Trophoblast cell (in vitro differentiated cells and primary cell): ENCODE data around the gene TM9SF1.
A peak's percentile ranks its signal among the peaks of the same experiment; 100 is the strongest.

ENCODE experiments used
- DNase-seq, 2 donors: peaks; one replicate each; pipeline ENCODE4 v3.0.0-alpha.2; 2016
- H2AFZ ChIP-seq: 2 replicates; pipeline ENCODE4 v1.6.1; 2013; ENCODE audit warnings: low read length, moderate library complexity, mild to moderate bottlenecking; ENCODE audit not compliant: insufficient read depth, poor library complexity
- H2AK5ac ChIP-seq: 2 replicates; pipeline ENCODE4 v1.6.1; 2013; ENCODE audit warnings: mild to moderate bottlenecking, low read length
- H2BK120ac ChIP-seq: 2 replicates; pipeline ENCODE4 v1.6.1; 2013; ENCODE audit warnings: low read length, mild to moderate bottlenecking, moderate library complexity; ENCODE audit not compliant: insufficient read depth, poor library complexity
- H2BK12ac ChIP-seq: 2 replicates; pipeline ENCODE4 v1.6.1; 2013; ENCODE audit warnings: mild to moderate bottlenecking, low read length, moderate library complexity
- H2BK5ac ChIP-seq: 2 replicates; pipeline ENCODE4 v1.6.1; 2013; ENCODE audit warnings: low read length, low read depth, moderate library complexity, mild to moderate bottlenecking; ENCODE audit not compliant: poor library complexity
- H3K14ac ChIP-seq: 2 replicates; pipeline ENCODE4 v1.6.1; 2013; ENCODE audit warnings: mild to moderate bottlenecking, low read length
- H3K18ac ChIP-seq: 2 replicates; pipeline ENCODE4 v1.6.1; 2013; ENCODE audit warnings: mild to moderate bottlenecking, low read length
- H3K23ac ChIP-seq: 2 replicates; pipeline ENCODE4 v1.6.1; 2013; ENCODE audit warnings: low read length
- H3K27ac ChIP-seq: 2 replicates; pipeline ENCODE4 v1.5.1; 2013; ENCODE audit warnings: low read depth, mild to moderate bottlenecking, inconsistent platforms, low read length, moderate library complexity
- H3K27me3 ChIP-seq: 2 replicates; pipeline ENCODE4 v1.6.1; 2013; ENCODE audit warnings: inconsistent platforms, mild to moderate bottlenecking, low read length, moderate library complexity; ENCODE audit not compliant: insufficient read depth
- H3K36me3 ChIP-seq, 2 experiments: 1 replicate in 1 of 2; 2 replicates in 1 of 2; pipeline ENCODE4 v1.6.1; 2013; ENCODE audit warnings: low read length in 2 of 2, mild to moderate bottlenecking in 2 of 2, moderate library complexity in 1 of 2; ENCODE audit not compliant: insufficient read depth in 2 of 2, control insufficient read depth in 1 of 2
- H3K4ac ChIP-seq: 2 replicates; pipeline ENCODE4 v1.6.1; 2013; ENCODE audit warnings: low read depth, mild to moderate bottlenecking, low read length, moderate library complexity
- H3K4me1 ChIP-seq, 2 experiments: 1 replicate in 1 of 2; 2 replicates in 1 of 2; pipeline ENCODE4 v1.6.1; 2013; ENCODE audit warnings: low read length in 2 of 2, mild to moderate bottlenecking in 2 of 2, moderate library complexity in 1 of 2; ENCODE audit not compliant: insufficient read depth in 2 of 2, control insufficient read depth in 1 of 2
- H3K4me2 ChIP-seq: 2 replicates; pipeline ENCODE4 v1.6.1; 2013; ENCODE audit warnings: inconsistent platforms, mild to moderate bottlenecking, low read length, moderate library complexity
- H3K4me3 ChIP-seq: 2 replicates; pipeline ENCODE4 v1.5.1; 2013; ENCODE audit warnings: mild to moderate bottlenecking, low read depth, low read length, inconsistent platforms
- H3K79me1 ChIP-seq: one replicate; pipeline ENCODE4 v1.6.1; 2013; ENCODE audit warnings: low read length
- H3K79me2 ChIP-seq: 2 replicates; pipeline ENCODE4 v1.6.1; 2013; ENCODE audit warnings: low read length, mild to moderate bottlenecking; ENCODE audit not compliant: control insufficient read depth, insufficient read depth, poor library complexity
- H3K9ac ChIP-seq: 2 replicates; pipeline ENCODE4 v1.6.1; 2013; ENCODE audit warnings: mild to moderate bottlenecking, low read length
- H3K9me3 ChIP-seq: 2 replicates; pipeline ENCODE4 v1.6.1; 2013; ENCODE audit warnings: low read depth, mild to moderate bottlenecking, control low read depth, inconsistent platforms, low read length; ENCODE audit not compliant: insufficient read depth
- H4K12ac ChIP-seq: 2 replicates; pipeline ENCODE4 v1.6.1; 2013; ENCODE audit warnings: low read depth, mild to moderate bottlenecking, low read length, moderate library complexity
- H4K8ac ChIP-seq: 2 replicates; pipeline ENCODE4 v1.6.1; 2013; ENCODE audit warnings: low read depth, mild to moderate bottlenecking, low read length, moderate library complexity
- H4K91ac ChIP-seq: one replicate; pipeline ENCODE4 v1.6.1; 2013; ENCODE audit warnings: low read depth, mild to moderate bottlenecking, low read length, moderate library complexity
- WGBS: extraction: QIAGEN DNeasy Blood & Tissue Kit; methylation state at CpG from one replicate; pipeline ENCODE4 v1.1.7; 2013; ENCODE audit warnings: missing lambda C conversion rate; ENCODE audit not compliant: insufficient read length, insufficient coverage; ENCODE audit errors: extremely low coverage; 5-methylcytosine and 5-hydroxymethylcytosine counted together

Gene TM9SF1

GRCh38 chr14:24189460-24189859, 5.8 kb downstream of the TM9SF1 start:
- Histone ChIP-seq H2AFZ (no peak overlapping the region), H3K27ac (no peak overlapping the region), H3K9me3 (peaks cover 1% of the 10 kb centered on the region), H3K4me1 (peaks cover 3 to 4% of the 10 kb centered on the region in 2 experiments), H3K4me3 (no peak overlapping the region), H4K91ac (no peak overlapping the region), H3K27me3 (no peaks in the 10 kb centered on the region), H3K14ac (no peak overlapping the region), H3K79me2 (peaks cover 4% of the 10 kb centered on the region), H3K18ac (no peak overlapping the region), H4K12ac (peak overlapping the region; percentile 43), H2BK5ac (no peak overlapping the region), H3K4me2 (no peak overlapping the region), H3K4ac (no peak overlapping the region), H3K23ac (no peak overlapping the region), H4K8ac (peak overlapping the region; percentile 33), H2BK120ac (no peak overlapping the region), H3K9ac (no peak overlapping the region), H3K79me1 (peaks cover 4% of the 10 kb centered on the region), H3K36me3 (peaks cover 37 to 55% of the 10 kb centered on the region in 2 experiments), H2AK5ac (no peak overlapping the region), H2BK12ac (no peak overlapping the region)
- WGBS: no CpG with 5 or more reads among the region's 9 CpGs
- DNase-seq: no peak

GRCh38 chr14:24189059-24189375, 6.2 kb downstream of the TM9SF1 start:
- H3K4me2 ChIP-seq: no peak overlapping the region
- no CpG with 5 or more reads among the region's 3 CpGs for WGBS
- no peak overlapping the region for H4K91ac ChIP-seq
- no peak overlapping the region for H2BK12ac ChIP-seq
- no peak overlapping the region for H2BK5ac ChIP-seq
- no peak overlapping the region for H2AFZ ChIP-seq
- H3K27me3 ChIP-seq: no peaks in the 10 kb centered on the region
- H4K12ac ChIP-seq: no peak overlapping the region
- DNase-seq: no peak
- H3K4me3 ChIP-seq: no peak overlapping the region
- H3K79me2 ChIP-seq: peaks cover 4% of the 10 kb centered on the region
- H2AK5ac ChIP-seq: no peak overlapping the region
- peaks cover 1% of the 10 kb centered on the region for H3K9me3 ChIP-seq
- H3K36me3 ChIP-seq: peaks cover 42 to 59% of the 10 kb centered on the region in 2 experiments
- no peak overlapping the region for H3K4ac ChIP-seq
- peaks cover 4% of the 10 kb centered on the region for H3K79me1 ChIP-seq
- no peak overlapping the region for H3K23ac ChIP-seq
- H3K27ac ChIP-seq: no peak overlapping the region
- peak overlapping the region; percentile 41 for H4K8ac ChIP-seq
- H3K18ac ChIP-seq: no peak overlapping the region
- peaks cover 2 to 3% of the 10 kb centered on the region in 2 experiments for H3K4me1 ChIP-seq
- H2BK120ac ChIP-seq: no peak overlapping the region
- H3K9ac ChIP-seq: no peak overlapping the region
- H3K14ac ChIP-seq: no peak overlapping the region

GRCh38 chr14:24188251-24189058, 6.8 kb downstream of the TM9SF1 start, which contains the start of gene IPO4:
Gene IPO4, minus strand, starts transcription at chr14:24188816. Its CDS starts 29 bp downstream, at chr14:24188787.
- H3K36me3 ChIP-seq: peaks cover 45 to 62% of the 10 kb centered on the region in 2 experiments
- peaks cover 2 to 3% of the 10 kb centered on the region in 2 experiments for H3K4me1 ChIP-seq
- peak within 1 kb of the TSS; percentile 69 for H3K18ac ChIP-seq
- H3K79me1 ChIP-seq: peaks cover 4% of the 10 kb centered on the region
- H2AFZ ChIP-seq: peak within 1 kb of the TSS; percentile 82
- H3K27ac ChIP-seq: peak within 1 kb of the TSS; percentile 12
- H3K9me3 ChIP-seq: peaks cover 1% of the 10 kb centered on the region
- H2AK5ac ChIP-seq: peak within 1 kb of the TSS; percentile 86
- H3K4ac ChIP-seq: peak within 1 kb of the TSS; percentile 35
- H4K8ac ChIP-seq: peak within 1 kb of the TSS; percentile 82
- peak; percentile 96 to 98 for DNase-seq
- H3K79me2 ChIP-seq: peaks cover 4% of the 10 kb centered on the region
- WGBS: no CpG with 5 or more reads among the region's 65 CpGs
- no peaks in the 10 kb centered on the region for H3K27me3 ChIP-seq
- peak within 1 kb of the TSS; percentile 58 for H4K91ac ChIP-seq
- H3K23ac ChIP-seq: no peak within 1 kb of the TSS
- peak within 1 kb of the TSS; percentile 78 for H3K4me3 ChIP-seq
- H4K12ac ChIP-seq: peak within 1 kb of the TSS; percentile 43
- peak within 1 kb of the TSS; percentile 45 for H2BK120ac ChIP-seq
- H2BK12ac ChIP-seq: no peak within 1 kb of the TSS
- peak within 1 kb of the TSS; percentile 11 for H2BK5ac ChIP-seq
- H3K14ac ChIP-seq: peak within 1 kb of the TSS; percentile 62
- peak within 1 kb of the TSS; percentile 64 for H3K4me2 ChIP-seq
- peak within 1 kb of the TSS; percentile 67 for H3K9ac ChIP-seq

- Histone ChIP-seq H3K9ac (no peak overlapping the region), H3K4ac (no peak overlapping the region), H3K4me3 (no peak overlapping the region), H4K8ac (no peak overlapping the region), H3K79me1 (peaks cover 4% of the 10 kb centered on the region), H3K27me3 (no peaks in the 10 kb centered on the region), H2AFZ (no peak overlapping the region), H2AK5ac (no peak overlapping the region), H2BK120ac (no peak overlapping the region), H3K4me1 (peaks cover 2 to 3% of the 10 kb centered on the region in 2 experiments), H3K27ac (no peak overlapping the region), H3K9me3 (no peaks in the 10 kb centered on the region), H3K23ac (no peak overlapping the region), H2BK5ac (no peak overlapping the region), H3K36me3 (peaks cover 48 to 64% of the 10 kb centered on the region in 2 experiments), H4K91ac (no peak overlapping the region), H2BK12ac (no peak overlapping the region), H3K14ac (no peak overlapping the region), H4K12ac (no peak overlapping the region), H3K79me2 (peaks cover 4% of the 10 kb centered on the region), H3K18ac (no peak overlapping the region), H3K4me2 (peak overlapping the region; percentile 64)
- no CpG with 5 or more reads among the region's 2 CpGs for WGBS
- DNase-seq: no peak
Measured at GRCh38 chr14:24187539-24187915, 7.7 kb downstream of the TM9SF1 start.
